DLD1 (cell line): ENCODE results near the gene RAMP3.

Experiments used
- in situ Hi-C: cut with HindIII; loops from 2 replicates; pipeline ENCODE4 v1.10.0; 2017; ENCODE audit warnings: low sequenced_read_pairs

The RAMP3 gene

DNA sequence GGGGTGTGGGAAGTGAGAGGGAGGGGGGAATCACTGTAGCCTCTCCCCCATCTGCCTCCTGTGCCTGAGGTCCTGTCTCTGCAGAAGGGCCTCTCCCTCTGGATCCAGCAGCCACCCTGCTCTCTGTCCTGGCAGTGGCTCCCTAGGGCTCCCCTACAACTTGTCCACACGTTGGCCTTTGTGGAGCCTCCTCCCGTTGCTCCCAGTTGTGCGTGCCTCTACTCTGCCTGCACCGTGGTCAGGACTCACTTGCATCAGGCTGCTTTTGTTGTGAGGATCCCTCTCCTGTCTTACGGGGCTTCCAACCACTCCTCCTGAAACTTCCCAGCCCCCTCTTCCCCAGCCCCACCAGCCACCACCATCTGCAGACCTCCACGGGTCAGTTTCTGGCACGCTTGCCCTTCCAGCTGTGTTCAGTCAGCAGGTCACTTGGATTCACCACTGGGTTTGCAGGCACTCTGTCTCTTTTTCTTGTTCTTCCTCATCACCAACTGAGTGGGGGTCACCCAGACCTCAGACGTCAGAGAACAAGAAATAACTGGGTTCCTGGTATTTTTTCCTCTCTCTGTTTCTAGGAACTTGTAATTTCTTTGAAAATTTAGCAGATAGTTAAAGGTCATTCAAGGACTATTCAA, 62.3 kb downstream of the RAMP3 start:
- in situ Hi-C loops, result no loop called here

- in situ Hi-C loops, result no loop called here
Measured at GRCh38 chr7:45220846-45221618, 63.4 kb downstream of the RAMP3 start.

GRCh38 chr7:45221896-45222604, 64.5 kb downstream of the RAMP3 start:
- in situ Hi-C loops, result no loop called here

GRCh38 chr7:45223078-45223477, 65.5 kb downstream of the RAMP3 start:
- in situ Hi-C loops, result no loop called here

GRCh38 chr7:45223728-45224630, 66.4 kb downstream of the RAMP3 start:
- in situ Hi-C loops, result no loop called here

DNA sequence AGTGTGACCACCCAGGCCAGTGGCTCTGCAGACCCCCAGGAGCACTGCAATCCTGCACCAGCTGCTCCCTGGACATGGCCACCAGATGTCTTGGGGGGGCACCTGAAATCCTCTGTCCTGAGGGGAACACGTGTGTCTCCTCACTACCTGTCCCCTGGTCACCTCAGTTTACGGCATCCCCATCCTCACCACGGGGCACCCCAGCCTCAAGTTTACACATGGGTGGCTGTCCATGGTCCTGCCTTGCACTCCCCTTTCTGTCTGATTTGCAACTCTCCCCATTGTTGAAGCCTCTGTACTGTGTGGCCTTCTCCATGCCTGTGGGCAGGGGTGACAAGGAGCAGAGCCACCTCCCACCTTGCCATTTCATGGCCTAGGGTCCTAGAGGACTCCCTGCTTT, 67.2 kb downstream of the RAMP3 start:
- in situ Hi-C loops, result no loop called here

DNA sequence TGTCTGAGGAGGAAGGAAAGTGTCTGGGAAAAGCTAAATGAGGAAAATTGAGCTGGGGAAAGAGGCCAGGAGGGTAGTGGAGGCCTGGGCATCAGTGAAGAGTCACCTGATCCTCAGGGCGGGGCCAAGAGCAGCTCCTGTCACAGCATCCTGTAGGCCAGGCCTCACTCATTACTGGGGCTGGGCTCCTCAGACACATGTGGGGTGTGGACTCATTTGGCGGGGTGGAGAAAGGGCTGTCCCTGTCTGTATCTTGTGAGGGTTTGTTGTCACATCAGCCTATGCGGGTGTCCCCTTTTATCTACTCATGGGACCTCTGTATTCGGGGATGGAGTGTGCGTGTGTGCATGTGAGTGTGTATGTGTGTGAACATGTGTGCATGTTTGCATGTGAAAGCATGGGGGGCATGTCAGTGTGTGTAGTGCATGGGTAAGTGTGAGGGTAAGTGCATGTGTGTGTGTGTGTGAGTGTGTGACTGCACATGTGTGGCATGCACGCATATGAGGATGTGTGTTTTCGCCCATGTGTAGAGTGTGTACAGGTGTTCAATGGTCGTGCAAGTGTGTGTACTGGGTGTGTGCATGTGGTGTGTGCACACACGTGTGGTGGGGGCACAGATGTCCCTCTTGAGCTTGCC, 67.8 kb downstream of the RAMP3 start:
- in situ Hi-C loops, result no loop called here

DNA sequence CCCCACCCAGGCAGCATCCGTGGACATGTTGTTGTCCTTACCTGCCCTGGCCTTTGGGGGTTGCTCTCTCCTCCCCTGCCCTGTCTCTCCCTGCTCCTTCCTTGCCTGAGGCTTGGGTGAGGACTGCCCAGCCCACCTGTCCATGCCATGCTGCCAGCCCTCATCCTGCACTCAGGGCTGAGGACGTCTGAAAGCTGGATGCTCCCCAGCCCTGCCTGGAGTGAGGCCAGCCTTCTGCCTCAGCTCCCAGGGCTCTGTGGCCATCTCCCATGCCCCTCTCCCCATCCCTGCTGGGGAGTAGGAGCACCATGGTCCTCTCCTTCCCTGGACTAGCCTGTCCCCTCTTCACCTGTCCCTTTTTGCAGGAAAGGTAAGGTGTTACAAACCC, 68.4 kb downstream of the RAMP3 start:
- in situ Hi-C loops, result no loop called here

- in situ Hi-C loops, result no loop called here
Measured at GRCh38 chr7:45229156-45229920, 71.7 kb downstream of the RAMP3 start.

DNA sequence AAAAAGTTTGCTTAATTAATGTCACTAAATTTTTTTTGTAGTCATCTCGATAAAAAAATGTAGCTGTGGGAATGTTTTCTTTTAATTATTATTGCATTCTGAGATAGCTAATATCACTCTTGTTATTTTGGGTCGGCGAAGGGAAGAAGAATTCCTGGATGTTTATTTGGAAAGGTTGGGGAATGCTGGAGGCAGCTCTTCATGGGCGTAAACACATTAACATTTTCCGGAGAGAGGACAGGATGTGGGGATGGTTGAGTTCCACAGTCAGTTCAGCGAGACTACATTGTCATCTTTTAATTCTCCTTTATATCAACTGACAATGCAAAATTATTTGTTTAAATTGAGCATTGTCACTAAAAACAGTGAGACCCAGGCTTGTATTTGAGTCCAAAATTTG, 72.5 kb downstream of the RAMP3 start:
- in situ Hi-C loops, result no loop called here

- in situ Hi-C loops, result no loop called here
Measured at GRCh38 chr7:45230611-45231165, 73.1 kb downstream of the RAMP3 start.

DNA sequence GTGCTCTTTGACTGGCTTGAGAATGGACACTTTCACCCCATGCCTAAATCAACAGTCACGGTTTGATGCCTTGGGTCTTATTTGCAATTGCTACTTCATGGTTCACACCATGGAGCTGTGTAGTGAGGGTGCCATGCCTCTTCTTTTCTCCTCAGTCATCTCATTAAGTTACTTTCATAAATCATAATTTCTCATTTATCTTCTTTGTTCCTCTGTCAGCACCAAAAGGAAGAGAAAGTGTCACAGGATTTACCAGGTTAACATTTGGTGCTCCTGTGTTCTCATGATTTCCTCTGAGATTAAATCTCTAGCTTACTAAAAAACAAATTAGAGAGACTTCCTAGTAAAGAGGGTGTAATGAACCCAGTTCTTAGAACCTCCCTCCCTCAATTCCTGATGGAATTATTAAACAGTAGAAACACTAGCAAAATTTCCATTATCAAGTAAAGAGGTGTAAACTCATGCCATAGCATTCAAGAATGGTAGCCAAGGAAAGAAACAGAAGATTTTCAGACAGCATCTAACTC, 75.7 kb downstream of the RAMP3 start:
- in situ Hi-C loops, result no loop called here
